Progenitor cell of endocrine pancreas (in vitro differentiated cells): ENCODE measurements around the gene LAMTOR5. TPM values are rescaled to one million over a fixed set of nuclear protein-coding genes. Genes with fewer than 3 reads are reported as not detected.

Experiments used
- DNase-seq: peaks from one replicate; pipeline ENCODE4 v3.0.0; 2021; ENCODE audit warnings: low spot score; ENCODE audit not compliant: unreplicated experiment
- H3K27ac Mint-ChIP-seq: 2 replicates; pipeline ENCODE4 v1.8.0; 2021; ENCODE audit warnings: mild to moderate bottlenecking, moderate library complexity, mixed read lengths
- H3K27me3 Mint-ChIP-seq: 2 replicates; pipeline ENCODE4 v1.8.0; 2021; ENCODE audit warnings: mixed read lengths
- H3K36me3 Mint-ChIP-seq: 2 replicates; pipeline ENCODE4 v1.8.0; 2022; ENCODE audit warnings: mixed read lengths; ENCODE audit not compliant: insufficient read depth
- H3K4me1 Mint-ChIP-seq: 2 replicates; pipeline ENCODE4 v1.8.0; 2021; ENCODE audit warnings: low read depth, mixed read lengths
- H3K4me3 Mint-ChIP-seq: 2 replicates; pipeline ENCODE4 v1.8.0; 2021; ENCODE audit warnings: low read depth, mild to moderate bottlenecking, moderate library complexity, mixed read lengths
- H3K9me3 Mint-ChIP-seq: 2 replicates; pipeline ENCODE4 v1.8.0; 2021; ENCODE audit warnings: low read depth, mixed read lengths
- CTCF ChIP-seq: fragments of 200-600 bp; sonication (generic); IDR thresholded peaks from one replicate; pipeline ENCODE4 v1.5.0; 2021; ENCODE audit warnings: antibody characterized with exemption, mild to moderate bottlenecking; ENCODE audit not compliant: unreplicated experiment
- total RNA-seq: library from RNA; stranded (reverse); gene quantifications from 2 replicates; pipeline ENCODE4 v1.2.1, GENCODE V29; 2021

The LAMTOR5 gene
- total RNA-seq, 1 donor from 2014 or later = 99.8 TPM

DNA sequence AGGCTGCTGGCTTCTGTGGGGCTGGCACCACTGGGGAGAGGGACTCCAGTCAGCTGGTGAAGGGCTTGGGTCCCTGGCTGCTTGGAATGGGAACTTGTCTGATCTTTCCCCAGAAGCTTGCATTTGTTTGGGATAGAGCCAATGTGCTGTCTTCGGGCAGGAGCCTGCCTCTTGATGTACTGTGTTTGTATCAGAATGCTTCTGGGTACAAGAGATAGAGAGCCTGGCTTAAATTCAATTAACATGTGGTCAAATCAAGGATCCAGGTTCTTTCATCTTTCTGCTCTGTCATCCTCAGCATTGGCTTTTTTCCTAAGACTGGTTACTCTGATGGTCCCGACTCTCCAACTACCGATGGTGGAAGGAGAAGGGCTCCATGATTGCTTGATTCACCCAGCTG lies 27.5 kb upstream of the LAMTOR5 start:
- DNase-seq = no peak
- Mint-ChIP-seq H3K36me3 (no peaks in the 10 kb centered on the region), H3K27ac (no peak overlapping the region)

DNA sequence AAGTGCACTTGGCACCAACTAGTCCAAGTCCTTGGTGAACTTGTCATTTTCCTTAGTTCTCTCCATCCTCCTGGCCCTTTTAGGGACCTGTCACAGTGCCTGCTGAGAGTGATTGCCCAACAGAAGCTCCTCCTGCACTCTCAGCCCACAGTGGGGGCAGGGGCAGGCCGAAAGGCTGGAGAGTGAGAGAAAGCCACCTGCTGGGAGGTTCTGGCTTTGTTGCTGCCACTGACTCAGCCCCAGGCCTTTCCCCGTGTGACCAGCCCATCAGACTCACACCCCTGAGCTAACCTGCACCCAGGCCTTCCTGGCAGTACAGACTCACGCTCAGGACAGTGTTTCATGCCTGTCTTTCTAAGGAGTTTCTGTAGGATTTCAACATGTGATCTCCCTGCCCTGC lies 26.3 kb upstream of the LAMTOR5 start:
- peak; percentile 15 for DNase-seq
- Mint-ChIP-seq H3K4me3 (no peak overlapping the region), H3K27me3 (peaks cover 33% of the 10 kb centered on the region), H3K36me3 (no peaks in the 10 kb centered on the region), H3K4me1 (no peaks in the 10 kb centered on the region), H3K9me3 (no peaks in the 10 kb centered on the region), H3K27ac (no peak overlapping the region)
- TF ChIP-seq CTCF = peak; percentile 41

More for the DNA sequence above, 27.5 kb upstream of the LAMTOR5 start:
- no peak overlapping the region for H3K4me3 Mint-ChIP-seq
- no peaks in the 10 kb centered on the region for H3K4me1 Mint-ChIP-seq
- no peaks in the 10 kb centered on the region for H3K9me3 Mint-ChIP-seq
- TF ChIP-seq CTCF = no peak
- peaks cover 40% of the 10 kb centered on the region for H3K27me3 Mint-ChIP-seq

GRCh38 chr1:110433213-110433612 lies 25.7 kb upstream of the LAMTOR5 start:
- no peak overlapping the region for H3K4me3 Mint-ChIP-seq
- DNase-seq = no peak
- H3K27ac Mint-ChIP-seq = no peak overlapping the region
- TF ChIP-seq CTCF = no peak
- peaks cover 28% of the 10 kb centered on the region for H3K27me3 Mint-ChIP-seq
- no peaks in the 10 kb centered on the region for H3K36me3 Mint-ChIP-seq
- no peaks in the 10 kb centered on the region for H3K9me3 Mint-ChIP-seq
- H3K4me1 Mint-ChIP-seq = no peaks in the 10 kb centered on the region

DNA sequence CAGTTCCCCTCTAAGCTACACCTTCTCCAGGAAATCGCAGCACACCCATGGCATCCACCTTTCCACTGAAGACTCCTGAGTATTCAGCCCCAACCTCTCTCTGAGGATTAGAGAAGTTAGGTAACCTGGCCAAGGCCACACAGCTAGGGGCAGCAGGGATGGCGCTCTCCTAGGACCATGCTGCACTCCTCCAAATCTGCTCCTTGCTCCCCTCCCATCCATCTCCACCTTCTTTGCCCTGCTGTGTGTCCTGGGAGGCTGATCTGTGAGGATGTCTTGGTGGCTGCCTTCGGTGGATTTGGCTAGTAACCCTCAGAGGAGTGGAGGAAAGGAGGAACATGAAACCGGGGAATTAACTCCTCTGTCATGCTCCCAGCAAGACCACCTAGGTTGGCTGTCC lies 23.4 kb upstream of the LAMTOR5 start:
- no peak for TF ChIP-seq CTCF
- H3K27ac Mint-ChIP-seq = no peak overlapping the region
- no peak overlapping the region for H3K4me3 Mint-ChIP-seq
- no peaks in the 10 kb centered on the region for H3K4me1 Mint-ChIP-seq
- H3K36me3 Mint-ChIP-seq = no peaks in the 10 kb centered on the region
- no peak for DNase-seq
- peaks cover 26% of the 10 kb centered on the region for H3K27me3 Mint-ChIP-seq
- no peaks in the 10 kb centered on the region for H3K9me3 Mint-ChIP-seq

GRCh38 chr1:110430366-110430765 lies 22.9 kb upstream of the LAMTOR5 start:
- peaks cover 28% of the 10 kb centered on the region for H3K27me3 Mint-ChIP-seq
- no peak for TF ChIP-seq CTCF
- no peak overlapping the region for H3K27ac Mint-ChIP-seq
- no peaks in the 10 kb centered on the region for H3K36me3 Mint-ChIP-seq
- H3K9me3 Mint-ChIP-seq = no peaks in the 10 kb centered on the region
- DNase-seq = no peak
- H3K4me3 Mint-ChIP-seq = no peak overlapping the region
- H3K4me1 Mint-ChIP-seq = no peaks in the 10 kb centered on the region
